ENCODE data around the gene STARD10.

The STARD10 gene

DNA sequence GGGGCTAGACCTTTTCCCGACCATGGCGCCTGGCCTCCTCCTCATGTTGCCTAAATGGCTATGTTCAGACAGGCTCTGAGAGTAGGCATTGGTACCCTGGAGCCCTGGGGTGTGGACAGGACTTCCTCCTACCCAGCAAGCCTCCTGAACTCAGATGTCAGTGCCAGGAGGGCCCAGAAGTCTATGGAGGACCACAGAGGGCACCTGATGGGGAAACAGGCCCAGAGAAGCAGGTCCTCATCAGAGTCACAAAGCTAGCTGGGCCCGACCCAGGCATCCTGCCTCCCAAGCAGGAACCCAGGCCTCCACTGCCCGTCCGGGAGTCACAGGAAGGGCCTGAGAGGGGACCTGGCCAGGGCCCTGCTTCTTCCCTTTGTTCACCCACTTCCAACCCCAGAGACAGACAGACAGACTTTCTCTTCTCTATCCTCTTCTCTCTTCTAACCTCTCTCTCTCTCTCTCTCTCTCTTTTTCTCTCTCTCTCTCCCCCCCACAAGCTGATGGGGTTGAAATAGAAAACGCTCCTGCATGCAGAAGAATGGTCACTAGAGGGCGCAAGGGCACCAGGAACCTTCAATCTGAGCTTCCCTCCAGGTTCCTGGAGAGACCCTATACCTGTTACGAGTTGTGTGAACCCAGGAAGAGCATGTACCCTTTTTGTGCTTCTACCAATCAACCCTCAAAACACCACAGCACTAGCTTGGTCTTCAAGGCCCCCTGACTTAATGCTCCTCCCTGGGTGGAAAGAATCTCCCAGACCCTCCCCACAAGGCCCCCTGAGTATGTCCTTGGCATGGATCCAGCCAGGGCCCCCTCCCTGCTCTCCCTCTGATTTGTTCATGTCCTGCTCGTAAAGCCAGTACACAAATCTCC lies 68.8 kb downstream of the STARD10 start:
- DNase-seq: peak; percentile 77

- no peak for DNase-seq
Observed at GRCh38 chr11:72724021-72724551, 69.8 kb downstream of the STARD10 start.

DNA sequence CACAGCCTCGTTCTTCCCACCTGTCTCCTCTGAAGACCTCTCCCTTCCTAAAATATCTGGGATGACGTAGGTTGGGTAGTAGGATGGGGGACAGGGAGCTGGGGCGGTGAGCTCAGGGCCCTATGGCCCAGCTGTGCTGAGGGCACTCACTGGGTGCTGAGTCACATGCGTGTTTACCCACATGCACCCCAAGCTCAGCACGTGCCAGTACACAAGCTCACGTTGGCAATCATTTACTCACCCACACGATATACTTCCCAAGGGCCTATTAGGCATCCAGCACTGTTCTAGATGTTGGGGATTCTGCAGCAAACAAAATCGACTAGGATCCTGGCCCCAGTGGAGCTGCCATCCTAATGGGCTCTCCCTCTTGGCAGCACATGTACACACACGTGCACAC lies 70.3 kb downstream of the STARD10 start:
- DNase-seq: no peak

DNA sequence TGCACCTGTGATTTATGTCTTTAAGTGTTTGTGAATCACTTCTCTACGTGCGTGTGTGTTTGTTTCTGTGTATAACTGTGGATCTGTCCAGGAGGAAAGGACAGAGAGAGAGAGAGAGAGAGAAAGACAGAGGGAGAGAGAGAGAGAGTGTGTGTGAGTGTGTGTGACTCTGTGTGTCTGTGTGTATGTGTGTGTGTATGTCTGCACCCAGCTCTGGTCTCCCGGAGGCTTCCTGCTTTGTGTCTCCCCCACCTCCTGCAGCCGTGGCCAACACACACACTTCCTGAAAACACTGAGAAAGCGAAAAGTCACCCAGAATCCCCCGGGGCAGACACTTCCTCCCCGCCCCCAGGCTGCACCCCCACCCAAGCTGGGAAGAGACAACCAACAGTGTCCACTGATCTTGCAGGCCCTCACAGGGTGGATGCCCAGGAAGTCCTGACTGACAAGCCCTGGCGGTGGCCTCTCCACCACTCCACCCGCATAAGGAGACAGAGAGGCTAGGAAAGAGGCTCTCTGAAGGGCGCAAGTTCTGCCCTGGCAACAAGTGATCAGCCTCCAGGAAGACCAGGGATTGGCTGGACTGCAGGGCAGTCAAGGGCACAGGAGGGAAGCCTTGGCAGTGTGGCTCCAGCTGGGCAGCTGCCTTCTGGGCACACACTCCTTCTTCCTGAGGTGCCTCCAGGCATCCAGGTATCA lies 71.6 kb downstream of the STARD10 start:
- peak; percentile 94 for DNase-seq

GRCh38 chr11:72721689-72722049 lies 72.2 kb downstream of the STARD10 start:
- DNase-seq: peak; percentile 40

GRCh38 chr11:72721276-72721675 lies 72.6 kb downstream of the STARD10 start:
- DNase-seq: no peak

- DNase-seq: no peak
Observed at GRCh38 chr11:72720784-72721183, 73.1 kb downstream of the STARD10 start.

GRCh38 chr11:72720047-72720446 lies 73.8 kb downstream of the STARD10 start:
- no peak for DNase-seq

DNA sequence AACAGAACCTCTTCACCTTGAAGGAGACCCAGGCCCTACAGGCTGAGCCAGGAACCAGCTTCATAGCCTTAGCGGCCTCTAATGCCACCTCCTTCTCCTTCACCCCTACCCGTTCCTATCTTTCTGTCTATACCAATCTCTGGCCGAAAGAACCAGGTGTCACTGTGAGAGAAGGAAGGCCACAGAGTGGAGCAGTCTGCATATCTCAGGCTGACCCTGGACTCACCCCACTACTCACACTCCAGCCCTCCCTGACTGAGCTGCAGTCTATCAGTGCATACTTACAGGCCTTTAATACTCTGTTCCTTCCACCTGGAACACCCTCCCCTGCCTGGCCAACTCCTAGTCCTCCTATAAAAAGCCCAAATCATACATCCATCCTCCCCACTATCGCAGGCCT lies 74.3 kb downstream of the STARD10 start:
- no peak for DNase-seq

DNA sequence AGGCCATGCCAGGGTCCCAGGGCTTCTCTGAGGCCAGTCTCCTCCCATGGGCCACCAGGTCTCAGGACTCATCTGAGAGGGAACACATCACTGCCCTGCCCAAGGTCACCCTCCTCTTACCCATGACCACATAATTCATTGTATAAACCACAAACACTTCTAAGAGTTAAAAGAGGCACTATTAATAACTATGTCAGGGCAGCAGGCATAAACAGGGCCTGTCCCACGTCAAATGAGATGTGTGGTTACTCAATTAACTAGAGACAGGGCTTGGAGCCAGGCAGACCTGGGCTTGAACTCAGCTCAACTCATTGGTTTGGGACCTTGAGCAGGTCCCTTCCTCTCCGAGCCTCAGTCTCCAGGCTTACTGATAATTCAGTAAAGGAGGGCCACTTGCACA lies 74.7 kb downstream of the STARD10 start:
- DNase-seq: no peak

DNA sequence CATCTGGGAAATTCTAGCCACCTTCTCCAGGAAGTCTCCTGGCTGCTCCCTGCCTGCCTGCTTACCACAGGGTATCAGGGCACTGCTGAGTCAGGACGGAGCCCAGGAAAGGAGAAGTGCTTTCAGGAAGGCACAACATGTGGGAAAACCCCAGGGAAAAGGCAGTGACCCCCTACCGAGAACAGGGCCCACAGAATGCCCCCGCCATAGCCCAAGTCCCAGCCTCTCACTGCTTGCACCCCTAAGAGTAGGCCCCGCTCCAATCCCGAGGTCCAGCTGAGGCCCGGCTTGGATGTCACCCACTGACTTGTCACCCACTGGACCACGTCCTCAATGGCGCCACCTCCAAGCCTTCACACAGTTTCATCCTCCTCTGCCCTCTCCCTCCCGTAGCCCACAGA lies 75.7 kb downstream of the STARD10 start:
- DNase-seq: no peak

DNA sequence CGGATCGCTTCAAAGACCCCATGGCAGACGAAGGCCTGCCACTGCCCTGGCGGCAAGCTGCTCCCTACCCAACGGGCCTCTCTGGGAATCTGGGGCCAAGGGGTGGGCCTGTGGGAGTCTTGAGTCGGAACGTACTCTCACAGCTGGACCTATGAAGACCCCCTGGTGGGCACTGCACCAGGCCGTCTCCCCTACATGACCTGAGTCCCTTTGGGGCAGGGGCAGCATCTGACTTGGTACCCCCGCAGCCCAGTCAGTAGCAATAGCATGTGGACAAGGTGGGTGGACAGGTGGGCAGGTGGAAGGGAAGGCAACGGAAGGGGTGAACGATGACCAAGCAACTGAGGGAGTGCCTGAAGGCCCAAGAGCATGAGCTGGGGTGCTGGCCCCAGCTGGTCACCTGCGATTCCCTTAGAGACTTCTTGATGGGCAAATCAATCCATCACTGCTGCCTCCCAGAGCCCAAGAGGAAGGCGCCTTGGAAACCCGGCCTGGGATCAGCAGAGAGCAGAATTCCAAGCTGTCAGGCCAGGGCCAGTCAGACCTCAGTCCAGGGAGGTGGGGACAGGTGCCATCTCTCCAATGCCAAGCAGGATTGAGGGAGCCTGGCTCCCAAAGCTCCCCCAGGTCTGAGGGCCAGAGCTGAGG lies 76.9 kb downstream of the STARD10 start:
- no peak for DNase-seq

- DNase-seq: no peak
Observed at GRCh38 chr11:72716290-72716689, 77.6 kb downstream of the STARD10 start.

- no peak for DNase-seq
Observed at GRCh38 chr11:72712841-72713240, 81.0 kb downstream of the STARD10 start.

DNA sequence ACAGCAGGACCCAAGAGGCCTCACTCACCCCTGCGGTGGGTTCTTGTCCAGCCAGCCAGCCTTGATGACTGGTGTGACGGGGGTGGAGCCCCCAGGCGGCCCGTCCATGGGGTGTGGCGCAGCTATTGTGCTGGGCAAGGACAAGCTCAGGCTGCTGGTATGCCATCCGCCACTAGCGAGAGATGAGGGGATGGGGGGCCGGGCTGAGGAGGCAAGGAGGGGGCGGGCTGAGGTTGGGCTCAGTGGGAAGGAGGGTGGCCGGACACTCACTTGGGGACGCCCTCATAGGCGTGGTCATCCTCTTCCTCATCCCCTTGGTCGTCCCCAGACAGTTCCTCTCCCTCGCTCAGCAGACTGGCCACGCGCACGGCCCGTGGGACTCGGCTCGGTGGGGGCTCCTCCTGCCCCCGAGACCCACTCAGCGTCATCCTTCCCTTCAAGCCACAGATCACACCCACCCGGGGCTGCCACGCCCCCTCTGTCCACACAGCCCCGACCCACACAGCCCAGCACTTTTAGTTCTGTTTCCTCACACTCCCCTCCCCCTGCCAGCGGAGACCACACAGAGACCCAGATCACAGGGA lies 81.6 kb downstream of the STARD10 start:
- DNase-seq: peak; percentile 64

- no peak for DNase-seq
Observed at GRCh38 chr11:72711141-72711540, 82.7 kb downstream of the STARD10 start.

DNA sequence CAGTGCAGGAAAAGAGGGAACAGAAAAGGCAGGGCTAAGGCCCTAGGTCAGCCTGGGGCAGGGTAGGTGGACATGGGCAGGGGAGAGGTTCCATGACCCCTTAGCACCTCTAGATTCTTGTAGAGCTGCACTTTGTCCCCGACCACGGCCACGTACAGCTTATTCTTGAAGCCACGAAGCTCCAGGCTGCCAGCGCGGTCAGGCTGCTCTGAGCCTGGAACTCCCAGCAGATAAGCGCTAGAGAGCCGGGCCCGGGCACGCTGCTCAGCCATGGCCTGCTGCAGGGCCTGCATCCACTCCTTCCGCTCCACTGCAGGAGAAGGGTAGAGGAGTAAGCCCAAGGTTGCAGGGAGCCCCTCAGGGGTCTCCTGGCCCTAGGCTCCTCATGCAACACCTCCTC lies 83.6 kb downstream of the STARD10 start:
- no peak for DNase-seq

DNA sequence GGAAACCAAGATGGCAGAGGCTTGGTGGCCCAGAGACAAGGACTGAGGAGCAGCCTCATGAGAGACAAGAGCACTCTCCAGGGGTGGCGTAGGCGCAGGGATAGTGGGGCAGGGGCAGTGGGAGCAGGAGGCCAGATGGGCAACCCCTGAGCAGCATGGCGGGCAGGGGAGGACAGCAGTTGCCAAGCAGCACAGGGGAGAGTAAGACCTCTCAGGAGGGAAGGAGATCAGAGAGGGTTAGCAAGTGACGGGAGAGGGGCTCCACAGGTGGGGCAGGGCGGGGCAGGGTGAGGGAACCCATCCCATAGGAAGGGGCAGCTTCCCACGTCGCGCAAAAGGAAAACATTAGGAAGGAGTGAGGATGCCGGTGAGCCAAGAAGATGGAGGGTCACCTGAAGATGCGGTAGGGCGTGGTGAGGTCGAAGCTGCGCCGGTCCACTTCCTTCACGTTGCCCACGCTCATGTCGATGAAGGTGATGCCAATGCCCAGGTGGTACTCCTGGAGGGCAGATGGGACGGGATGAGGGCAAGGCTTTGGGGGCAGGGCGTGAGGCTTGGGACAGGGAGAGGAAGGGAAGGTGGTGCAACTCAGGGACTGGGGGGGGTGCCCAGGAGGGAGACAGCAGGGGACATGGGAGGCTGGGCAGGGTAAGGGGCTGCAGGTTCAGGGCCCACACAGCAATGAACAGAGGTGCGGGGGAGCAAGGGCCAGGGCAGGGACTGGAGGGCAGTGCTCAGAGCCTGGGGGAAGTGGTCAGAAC lies 84.2 kb downstream of the STARD10 start:
- no peak for DNase-seq

GRCh38 chr11:72707032-72707431 lies 86.8 kb downstream of the STARD10 start:
- no peak for DNase-seq

DNA sequence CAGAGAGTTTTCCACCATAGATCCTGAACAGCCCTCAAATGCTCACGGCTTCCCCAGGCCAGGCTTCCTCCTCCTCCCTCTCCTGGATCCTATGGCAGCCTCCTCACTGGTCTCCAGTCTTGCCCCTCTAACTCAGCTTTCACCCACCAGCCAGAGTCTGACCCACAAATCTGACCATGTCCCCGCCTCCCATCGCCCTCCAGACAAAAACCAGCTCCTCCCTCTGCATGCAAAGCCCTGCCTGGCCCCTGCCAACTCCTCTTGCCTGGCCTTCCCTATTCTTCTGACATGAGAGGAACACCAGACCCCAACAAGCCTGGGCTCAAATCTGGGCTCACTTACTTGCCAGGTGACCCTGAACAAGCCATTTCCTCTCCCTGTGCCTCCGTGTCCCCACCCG lies 87.3 kb downstream of the STARD10 start:
- no peak for DNase-seq

DNA sequence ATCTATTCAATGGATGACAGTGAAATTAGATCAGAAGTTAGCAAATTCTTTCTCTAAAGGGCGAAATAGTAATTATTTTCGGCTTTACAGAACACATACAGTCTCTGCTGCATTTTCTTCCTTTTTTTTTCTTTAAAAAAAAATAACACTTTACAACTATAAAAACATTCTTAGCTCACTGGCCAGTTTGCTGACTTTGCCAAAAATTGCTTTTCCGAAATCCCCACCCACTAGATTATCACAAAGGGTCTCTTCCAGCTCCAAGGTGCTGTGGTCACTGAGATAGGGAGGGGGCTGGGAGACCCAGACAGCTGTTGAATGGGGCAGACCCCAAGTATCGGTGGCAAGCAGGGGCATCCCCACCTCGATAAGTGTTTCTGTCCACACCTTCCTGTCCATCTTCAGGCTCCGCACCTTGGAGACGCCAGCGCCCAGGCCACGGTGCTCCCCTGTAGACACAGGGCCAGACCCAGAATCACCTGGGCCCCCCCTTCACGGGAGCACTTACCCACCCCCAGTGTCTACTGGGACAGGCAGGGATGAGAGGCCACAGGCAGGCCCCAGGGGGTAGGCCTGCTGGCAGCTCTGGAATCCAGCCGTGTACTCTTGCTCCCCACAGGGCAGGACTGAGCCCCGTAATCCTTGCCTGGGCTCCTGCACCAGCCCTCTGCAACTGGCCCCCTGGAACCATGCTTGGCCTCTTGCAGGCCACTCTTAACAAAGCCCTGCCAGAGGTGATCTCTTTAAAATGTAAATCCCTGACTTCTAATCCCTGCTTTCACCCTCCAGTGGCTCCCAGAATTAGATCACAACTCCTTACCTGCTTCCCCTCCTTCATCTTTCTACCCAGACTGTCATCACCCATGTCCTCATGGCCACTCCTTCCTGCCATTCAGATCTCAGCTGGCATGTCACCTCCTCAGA lies 88.1 kb downstream of the STARD10 start:
- no peak for DNase-seq
